Ecto neural progenitor cell (in vitro differentiated cells): ENCODE measurements around the gene VAMP2.

Experiments
- DNase-seq: peaks from one replicate; pipeline ENCODE4 v3.0.0-alpha.2; 2018; ENCODE audit warnings: low spot score

VAMP2 gene

DNA sequence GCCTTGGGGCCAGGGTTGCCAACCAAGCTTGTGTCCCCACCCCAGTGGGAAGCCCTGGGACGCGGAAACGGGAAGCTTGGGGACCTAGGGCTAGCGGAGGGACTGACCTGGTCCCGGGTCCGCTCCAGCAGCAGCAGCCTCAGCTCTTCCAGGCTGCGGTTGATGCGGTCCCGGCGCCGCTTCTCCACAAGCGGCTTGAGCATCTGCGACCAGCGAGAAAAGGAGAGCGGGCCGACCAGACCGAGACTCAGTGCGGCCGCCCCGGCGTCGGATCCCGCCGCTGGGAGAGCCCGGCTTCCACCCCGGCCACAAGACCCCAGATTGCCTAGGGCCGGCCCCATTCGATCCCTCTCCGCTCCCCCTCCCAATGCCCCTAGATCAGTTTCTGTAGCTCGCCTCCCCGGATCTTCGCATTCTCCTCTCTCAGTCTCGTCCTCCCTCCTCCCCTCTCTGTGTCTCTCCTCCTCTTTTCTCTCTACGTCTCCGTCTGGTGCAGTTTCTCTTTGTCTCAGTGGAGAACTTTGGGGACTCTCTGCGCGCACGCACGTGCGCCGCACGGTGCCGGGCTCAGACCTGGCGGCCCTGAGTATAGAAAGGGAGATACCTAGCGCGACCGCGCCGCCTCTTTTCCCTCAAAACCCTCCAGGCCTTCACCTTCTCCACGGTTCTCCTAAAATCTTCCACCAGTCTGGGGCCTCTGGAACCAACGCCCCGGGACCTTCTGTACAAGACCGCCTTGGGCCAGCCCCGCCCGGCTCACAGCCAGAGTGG, 39.6 kb downstream of the VAMP2 start:
- DNase-seq, result peak; percentile 80

DNA sequence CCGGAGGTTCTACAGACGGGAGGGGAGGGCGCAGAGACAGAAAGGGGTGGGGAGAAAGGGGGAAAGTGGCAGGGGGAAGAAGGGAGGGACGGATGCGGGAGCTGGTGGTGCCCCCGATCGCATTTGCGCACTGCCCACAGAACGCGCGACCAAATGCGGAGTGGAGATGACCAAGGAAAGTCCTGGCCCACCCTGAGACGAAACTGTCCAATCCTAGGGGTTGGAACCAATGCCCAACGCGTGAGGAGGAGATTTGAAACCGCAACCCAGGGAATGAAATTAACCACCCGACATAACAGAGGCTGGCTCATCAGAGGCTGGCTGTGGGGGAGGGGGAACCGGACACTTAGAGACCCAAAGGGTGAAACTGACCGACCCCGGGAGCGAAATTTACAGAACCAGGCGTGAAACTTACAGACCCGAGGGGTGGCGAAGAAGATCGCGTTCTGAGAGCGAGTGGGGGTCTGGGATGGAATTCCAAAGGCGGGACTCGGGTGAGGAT, 40.3 kb downstream of the VAMP2 start:
- peak; percentile 69 for DNase-seq

DNA sequence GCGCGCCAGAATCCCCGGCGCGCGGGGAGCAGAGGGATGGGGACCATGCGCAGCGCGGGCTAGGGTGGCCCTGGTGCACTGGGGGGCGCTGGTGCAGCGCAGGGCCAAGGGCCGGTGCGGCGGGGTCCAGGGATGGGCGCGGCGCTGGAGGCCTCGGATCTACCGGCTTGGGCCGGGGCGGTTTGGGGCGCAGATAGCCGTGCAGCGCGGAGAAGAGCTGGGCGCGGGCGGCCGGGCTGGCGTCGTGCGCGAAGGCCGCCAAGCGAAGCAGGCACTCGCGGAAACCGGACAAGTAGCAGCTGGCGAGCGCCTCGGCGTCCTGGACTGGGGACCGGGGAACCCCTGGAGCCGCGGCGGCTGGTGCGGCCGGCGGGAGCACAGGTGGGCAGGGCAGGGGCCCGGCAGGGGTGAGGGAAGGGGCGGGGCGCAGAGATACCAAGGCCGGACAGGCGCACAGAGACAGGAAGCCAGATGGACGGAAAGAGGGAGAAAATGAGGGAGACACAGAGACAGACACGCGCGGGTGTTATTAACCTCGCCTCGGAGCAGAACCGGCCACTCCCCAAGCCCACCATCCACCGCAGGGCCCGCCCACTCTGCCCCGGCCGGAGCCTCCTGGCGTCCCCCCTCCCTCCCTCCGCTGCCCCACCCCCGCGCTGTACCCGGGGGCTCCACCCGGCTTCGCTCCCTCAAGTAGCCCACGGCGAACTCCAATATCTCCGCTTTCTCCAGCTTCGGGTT, 40.9 kb downstream of the VAMP2 start:
- peak; percentile 94 for DNase-seq

DNA sequence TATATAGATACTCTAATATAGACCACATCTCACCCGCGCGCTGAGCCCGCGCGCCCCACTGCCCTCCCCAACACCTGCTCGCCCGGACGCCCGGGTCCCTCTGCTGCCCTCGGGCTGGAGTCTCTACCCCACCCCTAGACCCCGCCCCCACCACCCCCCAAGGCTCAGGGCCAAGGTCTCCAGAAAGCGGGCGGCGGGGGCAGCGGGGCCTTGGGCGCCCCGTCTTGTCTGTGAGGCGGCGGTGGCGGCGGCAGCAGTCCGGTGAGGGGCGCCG, 41.4 kb downstream of the VAMP2 start:
- DNase-seq, result no peak

DNA sequence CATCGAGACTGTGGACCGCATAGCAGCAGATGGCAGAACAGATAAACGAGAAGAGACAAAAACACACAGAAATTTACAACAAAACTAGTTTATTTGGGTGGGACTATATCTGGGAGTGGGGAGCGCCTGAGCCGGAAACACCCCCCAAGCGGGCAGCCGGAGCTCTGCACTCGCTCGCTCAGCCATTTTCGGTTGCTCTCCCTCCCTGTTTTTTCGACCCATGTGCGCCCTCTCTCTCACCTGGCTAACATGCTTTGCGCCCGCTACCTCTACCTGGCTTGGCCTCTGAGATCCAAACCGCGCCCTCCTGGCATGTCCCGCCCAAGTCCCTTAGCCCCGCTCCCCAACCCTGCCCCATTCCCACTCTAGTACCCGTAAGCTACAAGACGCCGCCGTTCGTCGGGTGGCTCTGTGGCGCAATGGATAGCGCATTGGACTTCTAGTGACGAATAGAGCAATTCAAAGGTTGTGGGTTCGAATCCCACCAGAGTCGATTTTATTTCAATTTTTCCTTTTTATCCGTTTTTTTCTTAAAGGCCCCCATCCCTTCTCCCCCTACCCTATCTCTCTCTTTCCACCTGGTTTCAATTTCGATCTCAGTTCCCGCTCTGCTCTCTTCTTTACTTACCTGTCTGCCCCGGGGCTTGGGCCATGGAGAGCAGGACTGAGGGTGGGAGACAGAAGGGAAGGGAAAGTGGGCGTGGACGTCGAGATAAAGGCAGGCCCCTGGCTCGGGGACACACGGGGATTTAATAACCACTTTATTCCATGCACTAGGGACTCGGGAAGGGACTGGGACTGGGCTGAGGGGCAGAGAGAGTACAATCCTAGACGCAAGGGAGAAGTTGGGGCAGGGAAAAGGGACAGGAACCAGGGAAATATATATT, 42.0 kb downstream of the VAMP2 start:
- DNase-seq, result peak; percentile 95

DNA sequence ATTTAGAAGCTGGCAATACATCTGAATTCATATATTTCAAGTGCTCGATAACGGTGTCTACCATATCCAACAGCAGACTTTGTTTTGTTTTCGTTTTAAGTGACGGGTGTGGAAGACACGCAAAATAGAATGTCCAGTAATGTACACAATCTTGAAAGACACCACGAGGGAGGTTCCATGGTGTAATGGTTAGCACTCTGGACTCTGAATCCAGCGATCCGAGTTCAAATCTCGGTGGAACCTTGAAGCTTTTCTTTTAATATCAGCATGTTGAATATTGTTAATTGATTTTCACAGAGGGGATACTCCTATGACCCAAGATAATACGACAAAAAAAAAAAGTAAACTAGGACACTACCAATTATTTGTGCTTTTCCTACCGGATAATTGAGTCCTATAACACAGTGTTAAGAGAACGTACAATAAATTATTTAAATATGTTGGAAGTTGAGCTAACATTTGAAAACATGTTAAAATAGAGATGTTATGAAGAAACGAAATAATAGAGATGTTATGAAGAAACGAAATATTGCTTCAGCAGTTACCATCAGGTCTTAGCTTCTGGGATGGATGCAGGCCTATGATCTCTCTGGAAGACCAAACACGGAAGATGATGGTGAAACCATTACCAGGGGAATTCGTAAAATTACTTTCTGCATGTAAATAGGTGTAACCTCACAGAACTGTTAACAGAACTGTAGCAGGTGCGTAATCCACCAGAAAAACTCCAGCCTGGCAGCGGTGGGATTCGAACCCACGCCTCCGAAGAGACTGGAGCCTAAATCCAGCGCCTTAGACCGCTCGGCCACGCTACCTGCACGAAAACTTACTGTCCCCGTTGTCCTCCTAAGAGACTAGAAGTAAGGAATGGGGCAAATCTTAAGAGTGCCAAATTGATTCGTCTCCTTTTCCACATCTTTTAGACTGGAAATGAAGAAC, 42.9 kb downstream of the VAMP2 start:
- peak; percentile 96 for DNase-seq

DNA sequence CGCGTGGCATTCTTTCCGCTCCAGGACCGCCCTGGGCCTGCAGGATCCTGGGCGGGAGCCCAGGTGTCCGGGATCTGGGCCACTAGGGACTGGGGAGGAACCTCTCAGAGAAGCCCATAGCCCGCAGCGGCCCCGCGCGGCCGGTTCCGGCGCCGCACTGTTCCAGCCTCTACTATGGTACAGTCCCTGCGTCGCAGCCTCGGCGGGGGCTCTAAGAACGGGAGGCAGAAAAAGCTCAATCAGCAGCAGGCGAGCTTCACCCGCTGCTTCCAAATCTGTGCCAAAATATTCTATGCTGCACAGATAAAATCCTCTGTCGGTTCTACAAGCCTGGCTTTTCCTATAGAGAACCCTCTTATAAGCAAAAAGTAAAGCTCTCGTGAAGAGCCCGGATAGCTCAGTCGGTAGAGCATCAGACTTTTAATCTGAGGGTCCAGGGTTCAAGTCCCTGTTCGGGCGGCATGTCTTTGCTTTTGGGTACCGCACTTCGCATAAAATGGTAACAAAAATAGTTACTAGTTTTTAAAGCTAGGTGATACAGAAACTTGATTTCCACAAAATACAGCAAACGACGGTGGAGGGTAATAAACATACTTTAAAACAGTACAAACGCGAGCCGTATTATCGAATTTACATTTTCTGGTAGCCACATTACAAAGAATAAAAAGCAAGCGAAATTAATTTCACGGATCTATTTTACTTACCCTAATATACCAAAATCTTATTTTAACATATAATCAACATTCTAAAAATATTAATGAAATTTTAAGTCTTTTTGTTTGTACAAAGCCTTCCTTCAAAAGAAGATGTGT, 43.8 kb downstream of the VAMP2 start:
- DNase-seq, result peak; percentile 96

DNA sequence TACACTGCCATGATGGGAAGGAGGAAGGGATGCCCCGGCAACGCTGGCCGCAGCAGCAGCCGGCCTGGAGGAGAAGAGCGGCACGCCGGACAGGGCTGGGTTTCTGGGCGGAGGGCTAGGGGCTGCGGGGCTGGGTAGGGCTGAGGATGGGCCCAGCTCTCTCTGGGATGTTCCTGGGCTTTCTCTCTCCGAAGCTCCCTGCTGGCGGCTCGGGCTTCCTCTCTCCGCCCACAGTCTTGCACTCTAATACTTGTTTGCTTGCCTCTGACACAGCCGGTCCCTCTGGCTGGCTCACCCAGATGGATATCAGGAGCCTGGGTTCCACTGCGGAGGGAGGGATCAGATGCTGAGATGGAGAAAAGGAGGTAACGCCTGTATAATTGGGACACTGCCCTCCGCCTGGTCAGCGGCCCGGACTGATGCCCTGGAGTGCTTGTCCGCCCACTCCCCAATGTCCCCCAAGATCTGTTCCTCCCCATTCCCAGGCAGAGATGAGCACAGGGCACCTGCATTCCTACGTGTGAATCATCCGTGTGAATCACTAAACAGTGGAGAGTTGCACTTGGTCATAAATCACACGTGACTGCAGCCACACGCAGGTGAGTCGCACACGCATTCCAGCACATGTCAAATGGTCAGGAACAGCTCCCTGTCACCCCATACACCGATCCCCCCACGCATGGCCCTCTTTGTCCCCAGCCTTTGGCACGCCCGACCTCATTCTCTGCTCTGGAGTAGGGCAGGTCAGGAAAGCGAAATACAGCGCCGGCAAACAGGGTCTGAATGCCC, 44.6 kb downstream of the VAMP2 start, which contains the start of gene ALOXE3:
TSS of gene ALOXE3 (minus strand) at position 535 of the 789 bp plus-strand sequence. CDS start at position 11, 524 bp downstream.
- DNase-seq, result peak; percentile 79

DNA sequence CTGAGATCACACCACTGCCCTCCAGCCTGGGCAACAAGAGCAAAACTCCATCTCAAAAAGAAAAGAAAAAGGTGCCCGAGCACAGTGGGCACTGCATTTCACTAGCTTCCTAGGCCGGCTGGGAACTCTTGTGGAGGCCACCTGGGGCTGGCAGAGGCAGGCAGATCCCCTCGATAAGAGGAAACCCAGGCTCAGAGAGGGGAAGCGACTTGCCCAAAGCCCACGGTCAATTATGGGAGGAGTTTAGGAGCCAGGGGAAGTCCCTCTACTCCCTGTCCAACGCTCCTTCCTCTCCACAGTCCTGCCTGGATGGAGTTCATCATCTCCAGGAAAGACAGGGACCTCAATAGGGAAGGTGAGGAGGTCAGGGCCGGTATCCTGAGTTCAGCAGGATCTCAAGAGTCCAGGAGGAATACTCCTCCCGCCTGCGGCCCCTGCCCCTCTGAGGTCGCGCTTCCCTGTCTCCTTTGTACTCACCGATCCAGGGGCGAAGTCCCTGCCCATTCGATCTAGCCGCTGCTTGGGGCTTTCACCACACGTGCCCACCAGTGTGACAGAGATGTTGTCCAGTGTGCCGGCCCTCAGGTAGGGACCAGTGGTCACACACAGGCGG, 45.3 kb downstream of the VAMP2 start:
- peak; percentile 56 for DNase-seq

DNA sequence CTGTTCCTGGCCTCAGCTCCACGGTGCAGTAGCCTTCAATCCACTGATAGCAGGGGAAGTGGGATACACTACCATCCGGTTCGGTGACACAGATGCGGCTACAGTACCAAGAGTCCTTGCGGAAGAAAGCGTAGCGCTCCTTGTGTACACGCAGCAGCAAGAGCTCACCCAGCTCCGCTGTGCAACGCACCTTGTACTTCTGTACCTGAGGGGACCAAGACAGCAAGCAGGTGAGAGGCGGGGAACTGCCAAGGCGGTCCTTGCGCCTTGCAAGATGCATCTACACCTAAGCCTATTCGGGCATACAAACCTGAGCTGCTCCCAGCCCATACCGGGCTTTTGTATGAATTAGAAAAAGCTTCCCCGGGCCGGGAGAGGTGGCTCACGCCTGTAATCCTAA, 46.0 kb downstream of the VAMP2 start:
- DNase-seq, result peak; percentile 52

DNA sequence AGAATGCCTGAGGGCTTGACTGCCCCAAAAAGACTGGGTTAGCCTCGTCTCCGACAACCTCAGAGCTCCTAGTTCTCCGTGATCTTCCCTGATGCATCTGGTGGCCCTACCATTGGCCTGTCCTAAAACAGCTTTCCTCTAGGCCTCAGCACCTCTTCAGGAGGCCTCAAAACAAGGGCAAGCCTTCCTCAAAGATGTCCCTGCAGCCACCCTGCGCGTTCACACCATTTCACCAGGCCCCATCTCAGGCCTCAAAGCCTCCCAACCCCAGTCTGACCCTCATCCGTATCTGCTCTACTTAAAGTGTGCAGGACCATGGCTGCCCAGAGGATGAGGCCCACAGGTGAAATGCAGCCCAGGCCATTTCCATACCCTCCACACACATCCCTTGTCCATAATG, 51.8 kb downstream of the VAMP2 start:
- no peak for DNase-seq

DNA sequence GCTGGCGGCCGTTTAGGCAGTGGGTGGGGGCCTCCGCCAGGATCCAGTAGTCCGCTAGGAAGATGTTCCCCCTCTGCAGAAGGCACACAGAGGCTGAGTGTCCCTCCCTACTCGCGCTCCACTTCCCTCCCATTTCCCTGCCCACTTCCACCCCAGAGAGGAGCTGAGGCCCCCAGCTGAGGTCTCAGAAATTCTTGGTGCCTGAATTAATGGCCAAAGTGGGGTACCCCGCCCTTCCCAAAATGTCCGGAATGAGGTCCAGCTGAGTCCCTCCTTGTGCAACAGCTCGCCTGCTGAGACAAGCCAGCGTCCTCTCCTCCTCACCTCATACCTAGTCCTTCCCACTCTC, 52.3 kb downstream of the VAMP2 start:
- DNase-seq, result no peak

DNA sequence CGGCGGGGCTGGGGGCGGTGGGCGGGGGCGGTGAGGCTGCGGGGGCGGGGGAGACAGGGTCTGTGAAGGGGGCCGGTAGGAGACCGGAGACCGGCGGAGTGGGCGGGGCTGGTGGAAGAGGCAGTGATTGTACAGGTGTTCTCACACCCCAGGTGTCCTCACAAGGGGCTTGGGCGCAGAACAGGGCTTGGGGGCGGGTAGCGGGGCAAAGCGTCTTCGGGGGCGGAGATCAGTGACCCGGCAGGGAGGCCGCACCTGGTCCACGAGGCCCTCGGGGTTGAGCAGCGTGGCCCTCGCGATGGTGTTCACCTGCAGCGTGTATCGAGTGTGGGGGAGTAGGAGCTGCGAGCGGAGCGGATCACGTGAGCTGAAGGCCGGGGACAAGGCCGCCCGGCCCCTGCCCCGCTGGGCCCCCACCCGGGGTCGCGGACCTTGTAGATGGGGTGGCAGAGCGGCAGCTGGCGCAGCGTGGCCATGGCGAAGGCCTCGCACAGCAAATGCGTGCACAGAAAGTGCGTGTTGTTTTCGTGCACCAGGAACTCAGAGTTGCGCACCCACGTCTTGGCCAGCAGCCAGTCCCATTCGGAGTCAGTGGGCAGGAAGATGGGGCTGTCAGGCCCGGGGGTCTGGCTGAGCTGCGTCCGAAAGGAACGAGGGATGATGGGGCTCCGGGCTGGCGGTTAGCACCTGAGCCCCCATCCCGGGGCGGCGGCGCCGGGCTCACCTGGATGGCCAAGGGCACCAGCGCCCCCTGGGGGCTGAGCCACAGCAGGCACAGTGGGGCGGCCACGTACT, 52.9 kb downstream of the VAMP2 start:
- peak; percentile 88 for DNase-seq
